DOHH2 (cell line): ENCODE data around the gene CLPTM1L.

ENCODE experiments used
- EZH2phosphoT487 ChIP-seq: fragments of 200-600 bp; sonication (generic); IDR thresholded peaks from 2 replicates; pipeline ENCODE4 v1.6.1; 2017; ENCODE audit warnings: borderline replicate concordance, mild to moderate bottlenecking, antibody characterized with exemption, low read length, moderate library complexity, mixed read lengths
- TF ChIP-seq, protein P1 (sequence below): fragments of 200-600 bp; sonication (generic); IDR thresholded peaks from one replicate; pipeline ENCODE4 v1.5.1; 2014; ENCODE audit warnings: antibody characterized with exemption, mild to moderate bottlenecking, low read depth, low read length; ENCODE audit not compliant: poor library complexity, severe bottlenecking

DNA sequence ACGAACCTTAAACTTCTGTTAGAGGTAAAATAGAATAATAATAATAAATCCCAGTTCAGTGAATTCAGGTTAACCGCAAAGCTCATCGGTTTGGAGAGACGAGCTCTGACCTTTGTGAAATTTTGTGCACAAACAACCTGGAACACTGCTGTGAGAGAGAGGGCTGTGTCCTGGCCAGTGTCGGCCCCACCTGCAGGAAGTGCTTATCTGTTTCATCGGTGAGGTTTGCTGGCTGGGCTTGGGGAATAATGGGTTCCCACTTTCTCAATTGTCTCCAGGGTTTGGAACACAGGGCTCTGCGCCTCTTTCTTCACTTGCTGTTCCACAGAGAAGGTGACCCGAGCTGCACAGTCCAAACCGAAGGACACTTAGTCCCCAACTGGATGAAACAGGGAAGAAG lies 19.3 kb upstream of the CLPTM1L start:
- TF ChIP-seq, protein P1, sequence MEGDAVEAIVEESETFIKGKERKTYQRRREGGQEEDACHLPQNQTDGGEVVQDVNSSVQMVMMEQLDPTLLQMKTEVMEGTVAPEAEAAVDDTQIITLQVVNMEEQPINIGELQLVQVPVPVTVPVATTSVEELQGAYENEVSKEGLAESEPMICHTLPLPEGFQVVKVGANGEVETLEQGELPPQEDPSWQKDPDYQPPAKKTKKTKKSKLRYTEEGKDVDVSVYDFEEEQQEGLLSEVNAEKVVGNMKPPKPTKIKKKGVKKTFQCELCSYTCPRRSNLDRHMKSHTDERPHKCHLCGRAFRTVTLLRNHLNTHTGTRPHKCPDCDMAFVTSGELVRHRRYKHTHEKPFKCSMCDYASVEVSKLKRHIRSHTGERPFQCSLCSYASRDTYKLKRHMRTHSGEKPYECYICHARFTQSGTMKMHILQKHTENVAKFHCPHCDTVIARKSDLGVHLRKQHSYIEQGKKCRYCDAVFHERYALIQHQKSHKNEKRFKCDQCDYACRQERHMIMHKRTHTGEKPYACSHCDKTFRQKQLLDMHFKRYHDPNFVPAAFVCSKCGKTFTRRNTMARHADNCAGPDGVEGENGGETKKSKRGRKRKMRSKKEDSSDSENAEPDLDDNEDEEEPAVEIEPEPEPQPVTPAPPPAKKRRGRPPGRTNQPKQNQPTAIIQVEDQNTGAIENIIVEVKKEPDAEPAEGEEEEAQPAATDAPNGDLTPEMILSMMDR = no peak
- TF ChIP-seq EZH2phosphoT487 = no peak
